GM23248 (cell line): Measurements from ENCODE around the gene BLTP2.

Source experiments
- EZH2 ChIP-seq: fragments of 200-600 bp; sonication (generic); IDR thresholded peaks from 2 replicates; pipeline ENCODE4 v1.6.1; 2018; ENCODE audit warnings: antibody characterized with exemption, mild to moderate bottlenecking; ENCODE audit not compliant: insufficient read depth, poor library complexity, severe bottlenecking
- EZH2phosphoT487 ChIP-seq: fragments of 200-600 bp; sonication (generic); IDR thresholded peaks from 2 replicates; pipeline ENCODE4 v1.6.1; 2018; ENCODE audit warnings: antibody characterized with exemption, moderate library complexity, mild to moderate bottlenecking, low read depth; ENCODE audit not compliant: insufficient read depth

DNA sequence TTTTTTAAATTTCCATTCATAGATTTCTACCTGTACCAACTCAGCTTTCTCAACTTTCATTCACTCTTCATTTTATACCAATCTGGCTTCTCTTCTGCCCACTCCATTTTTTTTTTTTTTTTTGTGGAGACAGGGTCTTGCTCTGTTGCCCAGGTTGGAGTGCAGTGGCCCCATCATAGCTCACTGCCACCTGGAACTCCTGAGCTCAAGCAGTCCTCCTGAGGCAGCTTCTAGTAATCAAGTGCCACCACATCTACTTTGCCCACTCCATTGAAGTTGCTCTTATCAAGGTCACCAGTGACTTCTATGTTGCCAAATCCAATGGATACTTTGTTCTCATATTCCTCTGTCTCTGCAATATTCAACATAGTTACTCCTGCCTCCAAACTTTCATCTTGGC, 18.8 kb upstream of the BLTP2 start:
- TF ChIP-seq EZH2phosphoT487 (no peak), EZH2 (no peak)
